Heart right ventricle (tissue), 16 donors: ENCODE results near the gene CHAC1. TPM values are rescaled to one million over a fixed set of nuclear protein-coding genes. Genes with fewer than 3 reads are reported as not detected.

Source experiments
- ATAC-seq, 8 donors: fragments of 200-7000 bp; cut with Tn5 transposase; one replicate each; pipeline ENCODE4 v1.9.1; 2020; ENCODE audit warnings: mild to moderate bottlenecking in 8 of 8, moderate library complexity in 8 of 8, moderate number of reproducible peaks in 1 of 8
- DNase-seq, 2 donors: peaks; one replicate each; pipeline ENCODE4 v3.0.0-alpha.2; 2020
- H3K27ac ChIP-seq, 10 donors: fragments of 200-600 bp; sonication (generic) in 2 of 10; one replicate each; pipeline versions ENCODE4 v1.5.0 to v1.8.0; 2020 to 2022; ENCODE audit warnings: mild to moderate bottlenecking in 3 of 10
- H3K27me3 ChIP-seq, 7 donors: fragments of 200-600 bp; one replicate each; pipeline ENCODE4 v1.8.0; 2021 to 2022; ENCODE audit warnings: mild to moderate bottlenecking in 2 of 7
- H3K36me3 ChIP-seq, 9 donors: fragments of 200-600 bp; sonication (generic) in 1 of 9; one replicate each; pipeline versions ENCODE4 v1.5.0 to v1.8.0; 2020 to 2022; ENCODE audit warnings: mild to moderate bottlenecking in 2 of 9
- H3K4me1 ChIP-seq, 9 donors: fragments of 200-600 bp; sonication (generic) in 1 of 9; one replicate each; pipeline versions ENCODE4 v1.5.0 to v1.8.0; 2020 to 2022; ENCODE audit warnings: mild to moderate bottlenecking in 4 of 9
- H3K4me3 ChIP-seq, 10 donors: fragments of 200-600 bp; sonication (generic) in 2 of 10; one replicate each; pipeline versions ENCODE4 v1.5.0 to v1.8.0; 2020 to 2022; ENCODE audit warnings: mild to moderate bottlenecking in 7 of 10, moderate library complexity in 2 of 10
- H3K9me3 ChIP-seq, 11 donors: fragments of 200-600 bp in 10 of 11; sonication (generic) in 2 of 11; one replicate each; pipeline versions ENCODE4 v1.5.0 to v1.8.0; 2013 to 2022; ENCODE audit warnings: mild to moderate bottlenecking in 2 of 11, control low read depth in 1 of 11, moderate library complexity in 1 of 11
- WGBS, 2 donors: extraction: QIAGEN DNeasy Blood & Tissue Kit; methylation state at CpG; one replicate each; pipeline ENCODE4 v1.1.7; 2013; ENCODE audit warnings: inconsistent platforms in 1 of 2; 5-methylcytosine and 5-hydroxymethylcytosine counted together
- intact Hi-C, 10 donors: fragments of 100-400 bp; cut with DNase I; formaldehyde crosslinking; loops; one replicate each; pipeline versions ENCODE4 v1.11.1 to v1.14.2; 2022
- polyA plus RNA-seq, 2 donors: library from polyadenylated mRNA; stranded (reverse); fragments of 200-250 nt; gene quantifications; one replicate each; pipeline ENCODE4 v1.2.3, GENCODE V29; 2013
- total RNA-seq, 10 donors: library from RNA; stranded (reverse); fragmentation: NEBNext Ultra II Directional in 3 of 10; extraction: Animal tissue kit (Norgen Biotek cat#: 25700) in 3 of 10; gene quantifications; one replicate each; pipeline versions ENCODE4 v1.2.1 to v1.2.4, GENCODE V29; 2021 to 2023
- TF ChIP-seq, protein P1 (sequence below), 9 donors: fragments of 200-600 bp; sonication (generic) in 2 of 9; IDR thresholded peaks; one replicate each; pipeline versions ENCODE4 v1.5.0 to v1.8.0; 2021 to 2022; ENCODE audit warnings: antibody characterized with exemption in 9 of 9, mild to moderate bottlenecking in 5 of 9, moderate library complexity in 1 of 9
- donor health status: Arrhythmogenic right ventricular cardiomyopathy.
- donor health status: ischemic (EF 13 %, LVEDD 7.1; RV severe dilation, severe dysfunction).
- donor health status: healthy with polysubstance abuse.
- donor health status: DM: no; HTN: yes; CAD: no.
- donor health status: DM: no; HTN: no; CAD: no.
- donor health status: ischemic (EF 25% LVEDD 6.9; RV normal size, moderate dysfunction).
- donor health status: ischemic (EF 25% LVEDD 5.7; RV mildly dilated, moderate dysfunction).
- donor health status: healthy.
- donor health status: DM: yes; HTN: yes; CAD: no.
- donor health status: Ischemic cardiomyopathy.
- donor health status: ischemic (EF 35%, LVEDD 5.7; RV mildly dilated, moderate dysfunction).
- donor health status: nonischemic (EF 11% LVEDD 7.7; RV severe dilation, severe dysfunction).
- donor health status: DM: yes; HTN: yes; CAD: no.
- donor health status: PGD.
- donor health status: ischemic (EF 29% LVEDD 5.4; RV normal size, mild dysfunction).
- donor health status: nonischemic (EF 23%, LVEDD 6.1; RV moderate dilation, normal function).

CHAC1 gene
- total and polyA plus RNA-seq, 12 donors = 0.31 to 7.6 (median 1.7) TPM

DNA sequence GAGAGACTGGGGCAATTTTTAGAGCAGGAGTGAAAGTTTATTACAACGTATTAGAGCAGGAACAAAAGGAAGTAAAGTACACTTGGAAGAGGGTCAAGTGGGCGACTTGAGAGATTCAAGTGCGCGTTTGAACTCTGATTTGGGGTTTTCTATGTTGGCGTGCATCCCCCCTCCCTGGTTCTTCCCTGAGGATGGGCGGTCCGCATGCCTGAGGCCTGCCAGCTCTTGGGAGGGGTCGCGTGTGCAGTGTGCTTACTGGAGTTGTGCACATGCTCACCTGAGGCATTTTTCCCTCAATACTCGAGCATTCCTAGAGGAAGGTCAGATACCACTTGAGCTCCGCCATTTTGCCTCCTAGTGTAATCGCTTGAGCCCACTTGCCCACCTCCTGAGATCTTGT, 10.4 kb upstream of the CHAC1 start:
- no peak for DNase-seq
- TF ChIP-seq, protein P1, sequence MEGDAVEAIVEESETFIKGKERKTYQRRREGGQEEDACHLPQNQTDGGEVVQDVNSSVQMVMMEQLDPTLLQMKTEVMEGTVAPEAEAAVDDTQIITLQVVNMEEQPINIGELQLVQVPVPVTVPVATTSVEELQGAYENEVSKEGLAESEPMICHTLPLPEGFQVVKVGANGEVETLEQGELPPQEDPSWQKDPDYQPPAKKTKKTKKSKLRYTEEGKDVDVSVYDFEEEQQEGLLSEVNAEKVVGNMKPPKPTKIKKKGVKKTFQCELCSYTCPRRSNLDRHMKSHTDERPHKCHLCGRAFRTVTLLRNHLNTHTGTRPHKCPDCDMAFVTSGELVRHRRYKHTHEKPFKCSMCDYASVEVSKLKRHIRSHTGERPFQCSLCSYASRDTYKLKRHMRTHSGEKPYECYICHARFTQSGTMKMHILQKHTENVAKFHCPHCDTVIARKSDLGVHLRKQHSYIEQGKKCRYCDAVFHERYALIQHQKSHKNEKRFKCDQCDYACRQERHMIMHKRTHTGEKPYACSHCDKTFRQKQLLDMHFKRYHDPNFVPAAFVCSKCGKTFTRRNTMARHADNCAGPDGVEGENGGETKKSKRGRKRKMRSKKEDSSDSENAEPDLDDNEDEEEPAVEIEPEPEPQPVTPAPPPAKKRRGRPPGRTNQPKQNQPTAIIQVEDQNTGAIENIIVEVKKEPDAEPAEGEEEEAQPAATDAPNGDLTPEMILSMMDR (IDR thresholded peaks at IDR 0.05) = no peak
- no peak for ATAC-seq
- Histone ChIP-seq H3K9me3 (no peaks in the 10 kb centered on the region), H3K4me1 (peaks cover 9 to 52% (median 44%) of the 10 kb centered on the region in 9 donors), H3K4me3 (peak overlapping the region in 8 of 10 donors; percentile 46 to 96 (median 63)), H3K36me3 (peaks cover 0 to 16% (median 0%) of the 10 kb centered on the region in 9 donors), H3K27me3 (no peaks in the 10 kb centered on the region), H3K27ac (peak overlapping the region in 8 of 10 donors; percentile 89 to 96 (median 94))
- WGBS, 2 donors = 76 to 79% methylated on average over 12 of the region's 12 CpGs
- intact Hi-C loops = loop anchor here in 8 of 10 donors (2.0 to 10.0 kb wide), 6 partner anchors 36 to 79 kb away; no protein-coding TSS in a partner anchor

DNA sequence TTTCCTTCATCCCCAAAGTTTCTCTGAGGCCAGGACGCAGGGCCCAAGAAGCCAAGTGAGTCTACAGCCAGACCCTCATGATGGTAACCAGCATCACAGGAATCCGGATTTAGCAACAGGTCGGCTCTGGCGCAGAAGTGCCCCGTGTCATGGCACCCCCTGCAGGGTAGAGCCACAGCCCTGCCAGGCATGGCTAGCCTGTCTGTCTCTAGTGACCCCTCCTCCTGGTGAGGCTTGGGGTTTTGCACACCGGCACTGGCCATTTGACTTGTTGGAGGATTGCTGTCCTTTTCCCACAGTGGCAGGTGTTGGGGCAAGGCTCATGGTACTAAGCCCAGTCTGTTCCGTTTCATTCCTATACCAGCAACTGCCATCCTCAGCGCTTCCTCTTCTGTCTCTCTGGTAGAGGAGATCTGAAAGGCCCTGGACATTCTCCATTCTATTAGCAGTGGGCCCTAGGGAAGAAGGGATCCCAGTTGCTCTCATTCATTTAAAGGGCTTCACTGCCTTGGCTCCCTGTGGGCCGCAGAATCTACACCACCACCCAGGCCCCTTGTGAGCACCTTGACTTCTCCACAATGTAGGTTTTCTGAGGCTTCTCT, 9.4 kb upstream of the CHAC1 start:
- peaks cover 9 to 43% (median 35%) of the 10 kb centered on the region in 9 donors for H3K4me1 ChIP-seq
- ATAC-seq = no peak
- WGBS, 2 donors = 95 to 96% methylated on average over 9 of the region's 9 CpGs
- no peak for DNase-seq
- H3K36me3 ChIP-seq = peaks cover 0 to 6% (median 0%) of the 10 kb centered on the region in 9 donors
- no peak overlapping the region for H3K4me3 ChIP-seq
- H3K27ac ChIP-seq = no peak overlapping the region
- TF ChIP-seq, protein P1 (IDR thresholded peaks at IDR 0.05) = no peak
- intact Hi-C loops = loop anchor here in 8 of 10 donors (2.0 to 10.0 kb wide), 6 partner anchors 37 to 78 kb away; no protein-coding TSS in a partner anchor
- H3K27me3 ChIP-seq = no peaks in the 10 kb centered on the region
- no peaks in the 10 kb centered on the region for H3K9me3 ChIP-seq

DNA sequence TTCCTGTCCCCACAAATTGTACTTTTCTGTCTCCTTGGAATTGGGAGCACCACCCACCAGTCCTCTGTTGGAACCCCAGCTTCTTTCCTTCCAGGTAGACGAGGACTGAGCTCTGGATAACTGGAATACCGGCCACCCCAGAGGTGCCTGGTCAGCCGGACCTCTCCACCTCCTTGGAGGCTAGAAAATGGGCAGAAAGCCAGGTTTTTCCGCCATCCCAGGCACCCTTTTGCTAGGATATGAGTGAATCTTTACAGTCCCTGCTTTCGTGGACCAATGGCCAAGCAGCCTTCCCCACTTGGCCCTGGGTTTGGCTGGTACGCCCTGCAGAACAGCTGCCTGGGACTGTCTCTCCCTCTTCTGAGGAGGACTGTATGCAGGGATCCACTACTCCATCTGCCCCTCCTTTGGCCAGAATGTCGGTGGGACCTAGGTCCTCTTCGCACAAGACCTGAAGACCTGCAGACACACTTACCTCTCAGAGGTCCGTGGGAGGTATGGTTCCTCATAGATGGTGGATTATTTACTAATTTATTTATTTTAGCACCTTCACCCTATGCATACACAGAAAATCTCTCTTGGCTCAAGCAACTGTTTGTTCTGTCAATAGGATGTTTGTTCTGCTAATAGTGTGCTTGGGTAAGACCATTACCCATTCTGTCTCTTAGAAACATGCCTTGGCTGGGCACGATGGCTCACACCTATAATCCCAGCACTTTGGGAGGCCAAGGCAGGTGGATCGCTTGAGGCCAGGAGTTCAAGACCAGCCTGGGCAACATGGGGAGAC, 8.6 kb upstream of the CHAC1 start:
- intact Hi-C loops = loop anchor here in 8 of 10 donors (5.0 to 10.0 kb wide), 6 partner anchors 37 to 78 kb away; no protein-coding TSS in a partner anchor
- no peak for DNase-seq
- 92 to 95% methylated on average over 11 of the region's 11 CpGs for WGBS, 2 donors
- H3K9me3 ChIP-seq = no peaks in the 10 kb centered on the region
- no peak overlapping the region for H3K4me3 ChIP-seq
- no peaks in the 10 kb centered on the region for H3K27me3 ChIP-seq
- no peaks in the 10 kb centered on the region for H3K36me3 ChIP-seq
- no peak overlapping the region for H3K27ac ChIP-seq
- TF ChIP-seq, protein P1 (IDR thresholded peaks at IDR 0.05) = no peak
- no peak for ATAC-seq
- H3K4me1 ChIP-seq = peaks cover 9 to 43% (median 33%) of the 10 kb centered on the region in 9 donors

DNA sequence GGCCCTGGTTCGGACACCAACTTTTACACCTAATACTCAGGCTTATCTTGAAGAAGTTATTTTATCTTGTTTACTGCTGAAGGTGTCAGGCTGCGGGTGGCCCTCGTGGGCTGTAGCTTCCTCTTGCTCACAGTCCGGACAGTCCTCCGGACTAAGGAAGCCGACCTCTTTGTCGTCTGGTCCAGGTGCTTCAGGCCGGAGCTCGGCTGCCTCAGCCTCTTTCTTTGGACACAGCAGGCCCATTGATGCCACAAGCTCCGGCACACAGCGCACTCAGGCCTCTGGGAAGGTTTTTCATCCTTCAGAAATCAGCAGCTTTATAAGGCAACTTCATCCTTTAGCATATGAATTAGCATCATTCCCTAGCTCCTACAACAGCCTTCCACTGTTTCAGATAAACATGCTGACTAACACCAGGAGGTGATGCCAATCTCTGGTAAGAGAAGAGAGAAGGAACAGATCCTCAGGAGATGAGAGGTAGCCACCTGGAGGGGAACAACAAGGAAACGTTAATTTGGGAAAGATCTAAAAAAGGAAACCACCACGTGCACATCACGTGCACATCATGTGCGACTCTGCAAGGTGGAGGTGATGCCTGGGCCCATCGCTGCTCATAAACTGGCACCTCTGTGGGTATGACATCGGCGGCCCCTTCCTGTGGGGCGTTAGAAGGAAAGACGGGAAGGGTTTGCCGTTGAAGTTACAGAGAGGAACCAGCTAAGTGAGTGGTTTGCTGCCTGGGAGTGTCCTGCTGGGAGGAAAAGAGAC, 4.4 kb upstream of the CHAC1 start:
- H3K27ac ChIP-seq = no peak overlapping the region

More for the DNA sequence above, 4.4 kb upstream of the CHAC1 start:
- no peaks in the 10 kb centered on the region for H3K27me3 ChIP-seq
- peaks cover 0 to 30% (median 12%) of the 10 kb centered on the region in 9 donors for H3K4me1 ChIP-seq
- H3K36me3 ChIP-seq = no peaks in the 10 kb centered on the region
- H3K9me3 ChIP-seq = no peaks in the 10 kb centered on the region
- 68% methylated on average over 21 of the region's 21 CpGs for WGBS, 2 donors
- ATAC-seq (no peak), DNase-seq (no peak)
- intact Hi-C loops = loop anchor here in 2 of 10 donors (5.0 to 10.0 kb wide), 2 partner anchors 63 to 66 kb away; no protein-coding TSS in a partner anchor
- no peak overlapping the region for H3K4me3 ChIP-seq
- TF ChIP-seq, protein P1 (IDR thresholded peaks at IDR 0.05) = no peak
